IMR-90 (cell line): ENCODE data around the gene GNAS-AS1. TPM values are rescaled to one million over a fixed set of nuclear protein-coding genes. Genes with fewer than 3 reads are reported as not detected.
A peak's percentile ranks its signal among the peaks of the same experiment; 100 is the strongest.

Experiments
- ATAC-seq: fragments of 200-7000 bp; cut with Tn5 transposase; 2 replicates; pipeline ENCODE4 v1.9.1; 2020; ENCODE audit warnings: low read depth, mild to moderate bottlenecking, moderate library complexity
- BruUV-seq: library from RNA; stranded (reverse); fragments of 400-500 nt; replicated peaks from 2 replicates; lab custom pipeline; 2021; lab: Mats Ljungman, UMichigan
- CTCF ChIA-PET: fragments of 300-600 bp; formaldehyde crosslinking; extraction: SDS; loops from one replicate; lab custom pipeline; 2021; ENCODE audit warnings: antibody characterized with exemption; lab: Yijun Ruan, JAX
- POLR2A ChIA-PET: fragments of 300-600 bp; sonication (Branson Sonifier 250); formaldehyde crosslinking; loops from one replicate; lab custom pipeline; 2022; ENCODE audit warnings: antibody characterized with exemption; ENCODE audit not compliant: unreplicated experiment; lab: Charles Lee
- DNase-seq: peaks from one replicate; pipeline ENCODE4 v3.0.0; 2013
- H2AFZ ChIP-seq: replicated peaks from 2 replicates; pipeline ENCODE3; 2013; ENCODE audit warnings: low read length, mild to moderate bottlenecking; ENCODE audit not compliant: poor library complexity
- H2AK5ac ChIP-seq: 2 replicates; pipeline ENCODE4 v1.6.1; 2013; ENCODE audit warnings: low read depth, low read length, inconsistent platforms
- H2AK9ac ChIP-seq: replicated peaks from 2 replicates; pipeline ENCODE3; 2013; ENCODE audit warnings: mild to moderate bottlenecking, low read depth, low read length, moderate library complexity; ENCODE audit not compliant: poor library complexity
- H2BK120ac ChIP-seq: 2 replicates; pipeline ENCODE4 v1.6.1; 2013; ENCODE audit warnings: low read depth, low read length, inconsistent platforms
- H2BK15ac ChIP-seq: 3 replicates; pipeline ENCODE4 v1.6.1; 2013; ENCODE audit warnings: low read depth, low read length, inconsistent platforms
- H2BK20ac ChIP-seq: 2 replicates; pipeline ENCODE4 v1.6.1; 2013; ENCODE audit warnings: low read depth, mild to moderate bottlenecking, inconsistent platforms, low read length, moderate library complexity
- H2BK5ac ChIP-seq: 2 replicates; pipeline ENCODE4 v1.6.1; 2013; ENCODE audit warnings: mild to moderate bottlenecking, low read depth, low read length, inconsistent platforms; ENCODE audit not compliant: poor library complexity, severe bottlenecking
- H3K14ac ChIP-seq: replicated peaks from 2 replicates; pipeline ENCODE4 v1.6.1; 2013; ENCODE audit warnings: low read depth, low read length, inconsistent platforms
- H3K18ac ChIP-seq: 2 replicates; pipeline ENCODE4 v1.6.1; 2013; ENCODE audit warnings: low read depth, low read length, control low read depth
- H3K23ac ChIP-seq: 2 replicates; pipeline ENCODE4 v1.6.1; 2013; ENCODE audit warnings: low read depth, low read length, inconsistent platforms
- H3K27ac ChIP-seq: 2 replicates; pipeline ENCODE4 v1.5.1; 2013; ENCODE audit warnings: mild to moderate bottlenecking, control low read depth, low read length; ENCODE audit not compliant: insufficient read depth
- H3K27me3 ChIP-seq: 2 replicates; pipeline ENCODE4 v1.6.1; 2013; ENCODE audit warnings: low read length; ENCODE audit not compliant: control insufficient read depth, insufficient read depth
- H3K36me3 ChIP-seq: 2 replicates; pipeline ENCODE4 v1.6.1; 2013; ENCODE audit warnings: low read length, mixed read lengths; ENCODE audit not compliant: control insufficient read depth, insufficient read depth
- H3K4ac ChIP-seq: 2 replicates; pipeline ENCODE4 v1.6.1; 2013; ENCODE audit warnings: low read depth, low read length, inconsistent platforms
- H3K4me1 ChIP-seq: 2 replicates; pipeline ENCODE4 v1.6.1; 2013; ENCODE audit warnings: low read length, mixed read lengths; ENCODE audit not compliant: control insufficient read depth, insufficient read depth
- H3K4me2 ChIP-seq: 2 replicates; pipeline ENCODE4 v1.6.1; 2013; ENCODE audit warnings: low read depth, mild to moderate bottlenecking, control low read depth, low read length, moderate library complexity
- H3K4me3 ChIP-seq: 2 replicates; pipeline ENCODE4 v1.5.1; 2013; ENCODE audit warnings: low read depth, mild to moderate bottlenecking, control low read depth, low read length, moderate library complexity; ENCODE audit not compliant: insufficient read depth
- H3K56ac ChIP-seq: 2 replicates; pipeline ENCODE4 v1.6.1; 2013; ENCODE audit warnings: low read length, inconsistent platforms; ENCODE audit not compliant: insufficient read depth; ENCODE audit errors: extremely low read depth
- H3K79me1 ChIP-seq, 2 experiments: 2 replicates each; pipeline ENCODE4 v1.6.1; 2013; ENCODE audit warnings: low read length in 2 of 2, inconsistent platforms in 1 of 2, low read depth in 1 of 2
- H3K9ac ChIP-seq: 2 replicates; pipeline ENCODE4 v1.6.1; 2013; ENCODE audit warnings: low read depth, low read length, control low read depth
- H3K9me1 ChIP-seq: 2 replicates; pipeline ENCODE4 v1.6.1; 2013; ENCODE audit warnings: low read length, inconsistent platforms; ENCODE audit not compliant: insufficient read depth
- H3K9me3 ChIP-seq: 2 replicates; pipeline ENCODE4 v1.6.1; 2013; ENCODE audit warnings: low read length; ENCODE audit not compliant: control insufficient read depth, insufficient read depth
- H4K20me1 ChIP-seq: 2 replicates; pipeline ENCODE4 v1.6.1; 2013; ENCODE audit warnings: low read length, inconsistent platforms; ENCODE audit not compliant: insufficient read depth
- H4K5ac ChIP-seq: 2 replicates; pipeline ENCODE4 v1.6.1; 2013; ENCODE audit warnings: mild to moderate bottlenecking, low read depth, low read length, control low read depth
- H4K8ac ChIP-seq, 2 experiments: 2 replicates each; pipeline ENCODE4 v1.6.1; 2013; ENCODE audit warnings: low read depth in 2 of 2, low read length in 2 of 2, control low read depth in 1 of 2, inconsistent platforms in 1 of 2
- H4K91ac ChIP-seq: 2 replicates; pipeline ENCODE4 v1.6.1; 2013; ENCODE audit warnings: low read depth, low read length, inconsistent platforms; ENCODE audit not compliant: insufficient read depth
- MAFK ChIP-seq: IDR thresholded peaks from 2 replicates; pipeline ENCODE4 v1.6.1; 2012; ENCODE audit warnings: low read depth, low read length, improper control_type of control experiment
- USF2 ChIP-seq: fragments of 150-350 bp; IDR thresholded peaks from 2 replicates; pipeline ENCODE4 v1.6.1; 2017; ENCODE audit warnings: mild to moderate bottlenecking, antibody characterized with exemption, low read length, low read depth
- WGBS, 2 experiments: methylation state at CpG; one replicate each; pipeline versions ENCODE4 v1.1.5 to v1.1.7; 2013; ENCODE audit warnings: missing lambda C conversion rate in 2 of 2; ENCODE audit not compliant: insufficient read length in 1 of 2; ENCODE audit errors: extremely low coverage in 2 of 2; 5-methylcytosine and 5-hydroxymethylcytosine counted together
- dilution Hi-C: fragments of 300-500 bp; cut with HindIII; formaldehyde crosslinking; loops from one replicate; pipeline ENCODE4 v1.14.3; 2018; ENCODE audit warnings: low sequenced_read_pairs; ENCODE audit not compliant: unreplicated experiment
- in situ Hi-C: fragments of 300-500 bp; cut with MboI; formaldehyde crosslinking; loops from 3 replicates; pipeline ENCODE4 v1.14.3; 2019; ENCODE audit warnings: low sequenced_read_pairs, inconsistent platforms, mixed read lengths
- intact Hi-C: fragments of 100-400 bp; cut with micrococcal nuclease; formaldehyde crosslinking; loops from 2 replicates; pipeline ENCODE4 v1.10.0; 2022
- polyA plus RNA-seq, 3 experiments: library from polyadenylated mRNA; depleted of rRNA; stranded (reverse); fragments of >200 nt; gene quantifications; 2 replicates each; pipeline ENCODE4 v1.2.3, GENCODE V29; 2012; ENCODE audit warnings: low replicate concordance in 1 of 3
- total RNA-seq: library from RNA; depleted of rRNA; stranded (reverse); fragments of >200 nt; gene quantifications from 2 replicates; pipeline ENCODE4 v1.2.3, GENCODE V29; 2012

The GNAS-AS1 gene
- total and polyA plus RNA-seq, 2 of the 4 experiments (the other 2 are of a cell fraction), result 0.54 to 0.60 TPM

- in situ Hi-C loops, result no loop called here
- DNase-seq (no peak), ATAC-seq (no peak)
- peaks cover 0 to 8% of the 10 kb centered on the region in 2 experiments; a peak in 2 of 4 replicates for H3K79me1 ChIP-seq
- peak overlapping the region; percentile 92 for H2AFZ ChIP-seq
- no peak overlapping the region for H3K23ac ChIP-seq
- no peak overlapping the region for H3K14ac ChIP-seq
- H4K91ac ChIP-seq, result no peak overlapping the region; the same call in 1 of the 2 replicates
- H4K5ac ChIP-seq, result 0 out of 2 replicates have a peak overlapping the region, but pooled peaks have one; percentile 6
- H3K27me3 ChIP-seq, result peaks cover 2% of the 10 kb centered on the region; the same call in 1 of the 2 replicates
- intact Hi-C loops, result loop anchor here (5.0 kb wide), 1 partner anchor 142 kb away; the partner anchor contains the start of gene ATP5F1E
- H3K36me3 ChIP-seq, result no peaks in the 10 kb centered on the region
- H3K4me1 ChIP-seq, result no peaks in the 10 kb centered on the region; the same call in 1 of the 2 replicates
- no peak overlapping the region for H2AK5ac ChIP-seq
- peak overlapping the region; percentile 91 for H3K27ac ChIP-seq
- dilution Hi-C loops, result no loop called here
- no peak overlapping the region for H3K4ac ChIP-seq
- no peak overlapping the region for H2BK15ac ChIP-seq
- ChIA-PET POLR2A (no interaction called here), CTCF (no interaction called here)
- H2BK20ac ChIP-seq, result no peak overlapping the region; the same call in 1 of the 2 replicates
- H4K8ac ChIP-seq, result peak overlapping the region; percentile 30 to 53; a peak in 2 of 4 replicates
- H2BK5ac ChIP-seq, result peak overlapping the region; percentile 75
- no peak for TF ChIP-seq USF2
- no peak for TF ChIP-seq MAFK
- no peak overlapping the region for H3K18ac ChIP-seq
- no peak overlapping the region for H2BK120ac ChIP-seq
- no peak overlapping the region for H3K56ac ChIP-seq
- peak overlapping the region; percentile 98; the same call in 1 of the 2 replicates for H3K9ac ChIP-seq
- H3K4me2 ChIP-seq, result peak overlapping the region; percentile 92
- no peaks in the 10 kb centered on the region; the same call in 1 of the 2 replicates for H3K9me3 ChIP-seq
- no peaks in the 10 kb centered on the region for H3K9me1 ChIP-seq
- 24% methylated on average over 45 of the region's 91 CpGs; no CpG with 5 or more reads in 1 of the 2 experiments for WGBS, 2 experiments
- BruUV-seq, result no TSS peak
- peaks cover 23% of the 10 kb centered on the region for H4K20me1 ChIP-seq
- H2AK9ac ChIP-seq, result peak overlapping the region; percentile 62
- peak overlapping the region; percentile 100 for H3K4me3 ChIP-seq
These were observed 39.3 kb upstream of the GNAS-AS1 start for GRCh38 chr20:58889798-58890517.
